GM12892 (cell line): ENCODE data around the gene DNAJC2.

Source experiments
- POLR2A ChIP-seq: IDR thresholded peaks from 2 replicates; pipeline ENCODE4 v1.6.1; 2011; ENCODE audit warnings: low read depth, low read length, control low read depth
- TAF1 ChIP-seq: IDR thresholded peaks from 2 replicates; pipeline ENCODE4 v1.6.1; 2011; ENCODE audit warnings: low read depth, mild to moderate bottlenecking, control low read depth, low read length, borderline replicate concordance

- TF ChIP-seq POLR2A (no peak), TAF1 (no peak)
Measured at GRCh38 chr7:103316380-103316941, 28.1 kb downstream of the DNAJC2 start.
